Keratinocyte (primary cell): ENCODE data around the gene SOD2. TPM values are rescaled to one million over a fixed set of nuclear protein-coding genes. Genes with fewer than 3 reads are reported as not detected.
A peak's percentile ranks its signal among the peaks of the same experiment; 100 is the strongest.

Experiments used
- DNase-seq: peaks from one replicate; pipeline ENCODE4 v3.0.0-alpha.2; 2011; ENCODE audit warnings: low read depth, missing footprints, low spot score
- FAIRE-seq: peaks from 2 replicates; lab custom pipeline; 2011; peaks lifted over from hg19 to GRCh38; lab: Jason Lieb, UNC
- H2AFZ ChIP-seq: 2 replicates; pipeline ENCODE4 v1.6.0; 2012; ENCODE audit warnings: low read length, control low read depth, inconsistent platforms; ENCODE audit not compliant: control insufficient read depth
- H3K27ac ChIP-seq: 2 replicates; pipeline ENCODE4 v1.5.1; 2011; ENCODE audit warnings: low read length; ENCODE audit not compliant: control insufficient read depth, insufficient read depth
- H3K27me3 ChIP-seq: 3 replicates; pipeline ENCODE4 v1.6.0; 2011; ENCODE audit warnings: low read length; ENCODE audit not compliant: control insufficient read depth, insufficient read depth; ENCODE audit errors: extremely low read depth
- H3K36me3 ChIP-seq, 2 experiments: 2 replicates in 1 of 2; 3 replicates in 1 of 2; pipeline ENCODE4 v1.5.1; 2011; ENCODE audit warnings: low read length in 2 of 2, mild to moderate bottlenecking in 1 of 2; ENCODE audit not compliant: control insufficient read depth in 2 of 2, insufficient read depth in 2 of 2; ENCODE audit errors: extremely low read depth in 1 of 2
- H3K4me1 ChIP-seq: 3 replicates; pipeline ENCODE4 v1.5.1; 2011; ENCODE audit warnings: low read length; ENCODE audit not compliant: control insufficient read depth, insufficient read depth; ENCODE audit errors: extremely low read depth
- H3K4me2 ChIP-seq: 3 replicates; pipeline ENCODE4 v1.6.0; 2011; ENCODE audit warnings: low read depth, low read length; ENCODE audit not compliant: control insufficient read depth, insufficient read depth; ENCODE audit errors: extremely low read depth
- H3K4me3 ChIP-seq, 3 experiments: fragments of 200-600 bp in 1 of 3; sonication (generic) in 1 of 3; 2 replicates in 2 of 3; 3 replicates in 1 of 3; pipeline ENCODE4 v1.5.1; 2011 to 2016; ENCODE audit warnings: low read length in 3 of 3, mild to moderate bottlenecking in 3 of 3, control low read depth in 2 of 3, inconsistent platforms in 1 of 3, low read depth in 1 of 3, mixed read lengths in 1 of 3, mixed run types in 1 of 3, moderate library complexity in 1 of 3; ENCODE audit not compliant: control insufficient read depth in 2 of 3, insufficient read depth in 2 of 3; ENCODE audit errors: extremely low read depth in 1 of 3
- H3K79me2 ChIP-seq: 2 replicates; pipeline ENCODE4 v1.6.0; 2012; ENCODE audit warnings: low read length; ENCODE audit not compliant: control insufficient read depth, insufficient read depth
- H3K9ac ChIP-seq: 3 replicates; pipeline ENCODE4 v1.6.0; 2011; ENCODE audit warnings: low read length; ENCODE audit not compliant: control insufficient read depth, insufficient read depth; ENCODE audit errors: extremely low read depth
- H3K9me1 ChIP-seq: 3 replicates; pipeline ENCODE4 v1.6.0; 2011; ENCODE audit warnings: low read length; ENCODE audit not compliant: control insufficient read depth, insufficient read depth; ENCODE audit errors: extremely low read depth
- H3K9me3 ChIP-seq: 2 replicates; pipeline ENCODE4 v1.5.1; 2012; ENCODE audit warnings: low read depth, low read length; ENCODE audit not compliant: control insufficient read depth
- H4K20me1 ChIP-seq: 3 replicates; pipeline ENCODE4 v1.6.0; 2011; ENCODE audit warnings: low read length; ENCODE audit not compliant: control insufficient read depth, insufficient read depth; ENCODE audit errors: extremely low read depth
- CTCF ChIP-seq, 3 experiments: IDR thresholded peaks in 1 of 3; conservative IDR thresholded peaks in 1 of 3; optimal IDR thresholded peaks in 1 of 3; 2 replicates in 2 of 3; 3 replicates in 1 of 3; pipeline versions ENCODE3 to v1.5.1; 2011; ENCODE audit warnings: low read length in 3 of 3, mild to moderate bottlenecking in 3 of 3, moderate library complexity in 2 of 3, control low read depth in 1 of 3, inconsistent platforms in 1 of 3; ENCODE audit not compliant: insufficient read depth in 2 of 3; ENCODE audit errors: extremely low read depth in 1 of 3
- EZH2 ChIP-seq: IDR thresholded peaks from one replicate; pipeline ENCODE4 v1.6.1; 2012; ENCODE audit warnings: inconsistent platforms, mild to moderate bottlenecking, low read length, moderate library complexity
- dilution Hi-C: fragments of 300-500 bp; cut with MboI; formaldehyde crosslinking; loops from one replicate; pipeline ENCODE4 v1.7.0; 2020; ENCODE audit warnings: low sequenced_read_pairs; ENCODE audit not compliant: extremely low pct_ligation_motif_present
- polyA plus RNA-seq, 5 experiments: library from polyadenylated mRNA; depleted of rRNA in 3 of 5; stranded (reverse) in 3 of 5; stranded (forward) in 1 of 5; unstranded in 1 of 5; fragments of >200 nt; gene quantifications; 1 replicate in 1 of 5; 2 replicates in 3 of 5; 3 replicates in 1 of 5; pipeline versions ENCODE4 v1.2.1 to v1.2.3, GENCODE V29; 2011 to 2012; ENCODE audit warnings: missing spikeins in 2 of 5, low read depth in 1 of 5, low replicate concordance in 1 of 5

The SOD2 gene
- polyA plus RNA-seq, 1 donor (not counting 4 experiments of a cell fraction or from before 2014, with no cell fraction given): 41.9 TPM

- Histone ChIP-seq H3K9me1 (no peaks in the 10 kb centered on the region), H3K4me1 (peaks cover 27% of the 10 kb centered on the region), H3K4me3 (peak overlapping the region; percentile 63 to 84 (median 82)), H3K36me3 (peaks cover 1 to 7% of the 10 kb centered on the region in 2 experiments), H4K20me1 (no peaks in the 10 kb centered on the region), H3K4me2 (peak overlapping the region; percentile 94), H3K27ac (peak overlapping the region; percentile 85), H2AFZ (peak overlapping the region; percentile 92), H3K9me3 (no peaks in the 10 kb centered on the region), H3K27me3 (no peaks in the 10 kb centered on the region), H3K79me2 (peaks cover 20% of the 10 kb centered on the region), H3K9ac (peak overlapping the region; percentile 77)
- no peak for DNase-seq
- FAIRE-seq: peak; percentile 41
- TF ChIP-seq EZH2 (no peak), CTCF (optimal IDR thresholded peaks at IDR 0.05 in 1 of 3, IDR thresholded peaks at IDR 0.05 in 1 of 3, conservative IDR thresholded peaks at IDR 0.05 in 1 of 3; ENCODE audit: extremely low read depth in 1 of 3, insufficient read depth in 2 of 3, low read length in 3 of 3) (no peak)
- dilution Hi-C loops: no loop called here
These were observed 526 bp downstream of the SOD2 start for GRCh38 chr6:159692303-159693127.

GRCh38 chr6:159691963-159692287 is 1.1 kb downstream of the SOD2 start:
- Histone ChIP-seq H3K27ac (peak overlapping the region; percentile 85), H3K79me2 (peaks cover 20% of the 10 kb centered on the region), H3K9ac (peak overlapping the region; percentile 77), H4K20me1 (no peaks in the 10 kb centered on the region), H3K4me3 (peak overlapping the region; percentile 63 to 84 (median 82)), H3K4me2 (peak overlapping the region; percentile 94), H3K36me3 (peaks cover 1 to 12% of the 10 kb centered on the region in 2 experiments), H3K27me3 (no peaks in the 10 kb centered on the region), H3K9me3 (no peaks in the 10 kb centered on the region), H3K9me1 (no peaks in the 10 kb centered on the region), H2AFZ (no peak overlapping the region), H3K4me1 (peaks cover 27% of the 10 kb centered on the region)
- DNase-seq (no peak), FAIRE-seq (no peak)
- dilution Hi-C loops: no loop called here
- TF ChIP-seq EZH2: no peak
- TF ChIP-seq CTCF (optimal IDR thresholded peaks at IDR 0.05 in 1 of 3, IDR thresholded peaks at IDR 0.05 in 1 of 3, conservative IDR thresholded peaks at IDR 0.05 in 1 of 3; ENCODE audit: extremely low read depth in 1 of 3, insufficient read depth in 2 of 3, low read length in 3 of 3): no peak
